AG04450 (cell line): ENCODE data around the gene HTR3E. TPM values are rescaled to one million over a fixed set of nuclear protein-coding genes. Genes with fewer than 3 reads are reported as not detected.
"Not testable (repeated sequence)": the region's sequence is repeated elsewhere in the genome, so short reads cannot be mapped to it uniquely, and the experiment has no call there.

Source experiments
- CTCF ChIA-PET: fragments of 300-600, 350-600 bp; formaldehyde crosslinking; extraction: SDS; loops from one replicate; lab custom pipeline; 2022; ENCODE audit warnings: antibody characterized with exemption, inconsistent platforms; lab: Charles Lee
- POLR2A ChIA-PET: fragments of 350-600 bp; formaldehyde crosslinking; extraction: SDS; loops from one replicate; lab custom pipeline; 2021; ENCODE audit warnings: antibody characterized with exemption, inconsistent platforms; lab: Yijun Ruan, JAX
- DNase-seq: peaks from one replicate; pipeline ENCODE4 v3.0.0-alpha.2; 2011; ENCODE audit warnings: low read depth, low spot score
- H3K27ac ChIP-seq: one replicate; pipeline ENCODE4 v1.5.1; 2012; ENCODE audit warnings: low read depth, low read length, control low read depth
- H3K27me3 ChIP-seq: one replicate; pipeline ENCODE4 v1.6.0; 2012; ENCODE audit warnings: low read length; ENCODE audit not compliant: control insufficient read depth, insufficient read depth
- H3K4me3 ChIP-seq: 2 replicates; pipeline ENCODE4 v1.5.1; 2011; ENCODE audit warnings: mild to moderate bottlenecking, low read depth, low read length, control low read depth
- H3K9me3 ChIP-seq: 2 replicates; pipeline ENCODE4 v1.5.1; 2012; ENCODE audit warnings: low read length; ENCODE audit not compliant: control insufficient read depth, insufficient read depth
- CTCF ChIP-seq: IDR thresholded peaks from 2 replicates; pipeline ENCODE4 v1.5.1; 2011; ENCODE audit warnings: low read depth, low read length, control low read depth, inconsistent platforms
- polyA plus RNA-seq: library from polyadenylated mRNA; depleted of rRNA; stranded (reverse); fragments of >200 nt; gene quantifications from 2 replicates; pipeline ENCODE4 v1.2.3, GENCODE V29; 2011

HTR3E gene
- polyA plus RNA-seq, 1 experiment: not detected

GRCh38 chr3:184062637-184063036 lies 34.2 kb upstream of the HTR3E start:
- Histone ChIP-seq H3K9me3 (no peaks in the 10 kb centered on the region), H3K27me3 (peaks cover 6% of the 10 kb centered on the region), H3K4me3 (no peak overlapping the region), H3K27ac (no peak overlapping the region)
- CTCF ChIA-PET: no interaction called here
- DNase-seq: no peak
- no peak for TF ChIP-seq CTCF
- POLR2A ChIA-PET: no interaction called here

GRCh38 chr3:184066211-184066610 lies 30.7 kb upstream of the HTR3E start:
- H3K27ac ChIP-seq: no peak overlapping the region
- TF ChIP-seq CTCF: no peak
- H3K9me3 ChIP-seq: 0 out of 2 replicates have a peak, but pooled peaks cover 3% of the 10 kb centered on the region
- CTCF ChIA-PET: no interaction called here
- DNase-seq: no peak
- H3K27me3 ChIP-seq: peaks cover 6% of the 10 kb centered on the region
- POLR2A ChIA-PET: no interaction called here
- no peak overlapping the region for H3K4me3 ChIP-seq

- no peak for DNase-seq
- Histone ChIP-seq H3K27ac (no peak overlapping the region), H3K4me3 (no peak overlapping the region), H3K27me3 (peaks cover 6% of the 10 kb centered on the region), H3K9me3 (0 out of 2 replicates have a peak, but pooled peaks cover 3% of the 10 kb centered on the region)
- POLR2A ChIA-PET: no interaction called here
- no peak for TF ChIP-seq CTCF
- CTCF ChIA-PET: no interaction called here
Observed at GRCh38 chr3:184067573-184068055, 29.2 kb upstream of the HTR3E start.

- CTCF ChIA-PET: interaction anchor here (0.6 to 0.7 kb wide), 2 partner anchors 12 to 46 kb away, joined by 3 read pairs; no protein-coding TSS in a partner anchor
- no peak overlapping the region for H3K27ac ChIP-seq
- H3K9me3 ChIP-seq: 0 out of 2 replicates have a peak, but pooled peaks cover 3% of the 10 kb centered on the region
- no peak overlapping the region for H3K4me3 ChIP-seq
- TF ChIP-seq CTCF: no peak
- H3K27me3 ChIP-seq: peaks cover 3% of the 10 kb centered on the region
- DNase-seq: no peak
- POLR2A ChIA-PET: no interaction called here
Observed at GRCh38 chr3:184068344-184068743, 28.5 kb upstream of the HTR3E start.

GRCh38 chr3:184071142-184071541 lies 25.7 kb upstream of the HTR3E start:
- POLR2A ChIA-PET, CTCF ChIA-PET, H3K4me3 ChIP-seq, DNase-seq, H3K27me3 ChIP-seq, H3K27ac ChIP-seq, H3K9me3 ChIP-seq: not testable (repeated sequence)

- no peak for DNase-seq
- POLR2A ChIA-PET: no interaction called here
- Histone ChIP-seq H3K4me3 (no peak overlapping the region), H3K27ac (no peak overlapping the region), H3K27me3 (peaks cover 8% of the 10 kb centered on the region), H3K9me3 (0 out of 2 replicates have a peak, but pooled peaks cover 3% of the 10 kb centered on the region)
- CTCF ChIA-PET: no interaction called here
- TF ChIP-seq CTCF: no peak
Observed at GRCh38 chr3:184073621-184074020, 23.2 kb upstream of the HTR3E start.
